ENCODE data around the gene ANTXRL. TPM values are rescaled to one million over a fixed set of nuclear protein-coding genes. Genes with fewer than 3 reads are reported as not detected.
"Not testable (repeated sequence)": the region's sequence is repeated elsewhere in the genome, so short reads cannot be mapped to it uniquely, and the experiment has no call there.

ANTXRL gene
- total RNA-seq, 1 donor from 2014 or later, result not detected

- H3K27me3 ChIP-seq (ENCODE audit: low read depth); H3K4me3 ChIP-seq; DNase-seq; H3K27ac ChIP-seq (replicated peaks); intact Hi-C loops (cut with micrococcal nuclease); H3K36me3 ChIP-seq; H3K4me1 ChIP-seq; H3K9me3 ChIP-seq (replicated peaks): not testable (repeated sequence)
Measured at GRCh38 chr10:46378108-46378507, 91.3 kb downstream of the ANTXRL start.

- H3K36me3 ChIP-seq; H3K27me3 ChIP-seq (ENCODE audit: low read depth); intact Hi-C loops (cut with micrococcal nuclease); H3K4me3 ChIP-seq; H3K27ac ChIP-seq (replicated peaks); H3K4me1 ChIP-seq; DNase-seq; H3K9me3 ChIP-seq (replicated peaks): not testable (repeated sequence)
Measured at GRCh38 chr10:46379233-46379848, 92.5 kb downstream of the ANTXRL start.

Other genes starting within 250 kb of the ANTXRL start
- gene MSMB, start 240.7 kb upstream of the ANTXRL start, total RNA-seq, result not detected
- not detected for gene ANXA8L1, start 88.8 kb downstream of the ANTXRL start, total RNA-seq
- not detected for gene NPY4R, start 179.0 kb downstream of the ANTXRL start, total RNA-seq

All from left ventricle myocardium inferior (tissue), 1 donor.